Fibroblast of villous mesenchyme (primary cell): ENCODE measurements around the gene IL23R. TPM values are rescaled to one million over a fixed set of nuclear protein-coding genes. Genes with fewer than 3 reads are reported as not detected.
A peak's percentile ranks its signal among the peaks of the same experiment; 100 is the strongest.

ENCODE experiments used
- DNase-seq: peaks from one replicate; pipeline ENCODE4 v3.0.0-alpha.2; 2010; ENCODE audit warnings: low read depth
- H3K4me3 ChIP-seq: 2 replicates; pipeline ENCODE4 v1.5.1; 2011; ENCODE audit warnings: low read depth, mild to moderate bottlenecking, low read length
- CTCF ChIP-seq: IDR thresholded peaks from 2 replicates; pipeline ENCODE4 v1.5.1; 2012; ENCODE audit warnings: low read depth, mild to moderate bottlenecking, low read length; ENCODE audit not compliant: insufficient read depth
- total RNA-seq: library from RNA; depleted of rRNA; stranded (reverse); fragments of >200 nt; gene quantifications from 2 replicates; pipeline ENCODE4 v1.2.3, GENCODE V29; 2012

IL23R gene
- total RNA-seq, 1 donor, result not detected

- peak; percentile 4 for DNase-seq
- no peak overlapping the region for H3K4me3 ChIP-seq
- no peak for TF ChIP-seq CTCF
Measured at GRCh38 chr1:67191668-67192520, 25.6 kb downstream of the IL23R start.

DNA sequence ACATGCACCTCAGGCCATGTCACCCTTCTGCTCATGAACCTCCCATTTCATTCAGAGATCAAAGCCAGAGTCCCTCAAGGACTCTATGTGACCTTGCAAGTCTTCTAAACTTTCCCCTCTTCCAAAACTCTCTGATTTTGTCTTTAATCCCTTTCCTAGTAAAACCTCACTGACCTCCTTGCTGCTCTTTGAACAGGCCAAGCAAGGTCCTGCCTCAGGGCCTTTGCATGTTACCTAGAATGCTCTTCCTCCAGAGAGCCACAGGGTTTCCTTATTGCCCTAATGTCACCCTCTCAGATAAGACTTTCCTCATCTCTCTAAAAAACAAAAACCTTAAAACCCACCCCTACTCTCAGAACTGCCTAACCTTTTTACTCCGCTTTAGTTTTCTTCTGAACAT, 26.6 kb downstream of the IL23R start:
- TF ChIP-seq CTCF, result no peak
- no peak for DNase-seq
- H3K4me3 ChIP-seq, result no peak overlapping the region

- no peak for DNase-seq
- no peak for TF ChIP-seq CTCF
Measured at GRCh38 chr1:67193704-67194103, 27.4 kb downstream of the IL23R start.

DNA sequence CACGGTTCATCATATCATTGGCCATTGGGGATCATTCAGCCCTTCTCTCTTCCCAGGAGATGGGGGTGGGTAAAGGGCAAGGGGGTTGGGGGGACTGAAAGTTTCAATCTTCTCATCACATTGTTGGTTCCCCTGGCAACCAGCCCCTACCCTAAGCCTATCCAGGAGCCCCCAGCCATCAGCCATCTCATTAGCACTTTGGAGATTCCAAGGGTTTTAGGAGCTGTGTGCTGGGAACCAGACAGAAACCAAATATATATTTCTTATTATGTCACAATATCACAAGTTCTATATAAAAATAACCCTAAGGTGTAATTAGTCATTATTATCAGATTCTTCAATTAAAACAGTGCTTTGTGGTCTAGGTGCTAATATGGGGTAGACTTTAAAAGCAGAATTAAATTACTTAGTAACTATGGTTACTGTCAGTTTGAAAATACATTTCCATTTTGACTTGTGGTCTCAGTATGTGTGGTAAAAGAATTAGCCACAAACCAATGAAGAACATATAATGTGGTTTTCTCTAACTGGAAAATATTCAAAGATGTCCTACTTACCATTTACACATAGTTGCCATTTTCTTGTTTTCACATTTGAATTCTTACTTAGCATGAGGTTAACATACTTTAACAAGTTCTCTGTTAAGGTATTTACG, 28.1 kb downstream of the IL23R start:
- no peak overlapping the region for H3K4me3 ChIP-seq
- TF ChIP-seq CTCF, result no peak
- DNase-seq, result no peak

More at GRCh38 chr1:67193704-67194103, 27.4 kb downstream of the IL23R start:
- no peak overlapping the region for H3K4me3 ChIP-seq

GRCh38 chr1:67200755-67201154, 34.5 kb downstream of the IL23R start:
- no peak overlapping the region for H3K4me3 ChIP-seq
- DNase-seq, result no peak
- TF ChIP-seq CTCF, result no peak

GRCh38 chr1:67201891-67202290, 35.6 kb downstream of the IL23R start:
- no peak for TF ChIP-seq CTCF
- no peak for DNase-seq
- no peak overlapping the region for H3K4me3 ChIP-seq
